HCT116 (cell line): ENCODE results near the gene C10orf105. TPM values are rescaled to one million over a fixed set of nuclear protein-coding genes. Genes with fewer than 3 reads are reported as not detected.

ENCODE experiments used
- ATAC-seq: fragments of 200-7000 bp; cut with Tn5 transposase; 2 replicates; pipeline ENCODE4 v1.9.1; 2020; ENCODE audit warnings: mild to moderate bottlenecking, moderate library complexity
- BruUV-seq: library from RNA; stranded (reverse); fragments of 400-500 nt; replicated peaks from 2 replicates; lab custom pipeline; 2021; lab: Mats Ljungman, UMichigan
- CTCF ChIA-PET: fragments of 300-600 bp; sonication (Branson Sonifier 250); formaldehyde crosslinking; loops from one replicate; lab custom pipeline; 2021; ENCODE audit warnings: antibody characterized with exemption; lab: Charles Lee
- POLR2A ChIA-PET: fragments of 300-600, 350-600 bp; sonication (Branson Sonifier 250); formaldehyde crosslinking; loops from one replicate; lab custom pipeline; 2021; ENCODE audit warnings: antibody characterized with exemption; lab: Charles Lee
- RAD21 ChIA-PET, 2 experiments: fragments of 300-600 bp; sonication (Branson Sonifier 250); formaldehyde crosslinking; loops; one replicate each; lab custom pipeline; 2023; ENCODE audit warnings: low total read pairs in 2 of 2; ENCODE audit not compliant: uncharacterized antibody in 2 of 2, unreplicated experiment in 2 of 2, low non-redundant PET in 1 of 2; lab: Charles Lee
- DNase-seq: peaks from one replicate; pipeline ENCODE4 v3.0.0-alpha.2; 2010; ENCODE audit warnings: low read depth, low spot score
- H2AFZ ChIP-seq: fragments of 200-600 bp; shearing (Covaris generic), sonication (generic); 2 replicates; pipeline ENCODE4 v1.6.1; 2017; ENCODE audit warnings: low read depth, mixed run types, mixed read lengths, antibody characterized with exemption, low read length; ENCODE audit not compliant: poor library complexity, severe bottlenecking
- H3K27ac ChIP-seq: 2 replicates; pipeline ENCODE4 v1.5.1; 2012; ENCODE audit warnings: low read depth, low read length
- H3K27me3 ChIP-seq: fragments of 200-600 bp; sonication (generic); 2 replicates; pipeline ENCODE4 v1.6.1; 2016; ENCODE audit warnings: mixed run types, low read length, mixed read lengths; ENCODE audit not compliant: insufficient read depth
- H3K36me3 ChIP-seq, 2 experiments: fragments of 200-500 bp in 1 of 2; fragments of 200-600 bp in 1 of 2; sonication (Bioruptor generic) in 1 of 2; sonication (generic) in 1 of 2; 2 replicates each; pipeline versions ENCODE4 v1.5.1 to v1.6.1; 2014 to 2016; ENCODE audit warnings: low read length in 2 of 2, inconsistent platforms in 1 of 2, mixed read lengths in 1 of 2, mixed run types in 1 of 2; ENCODE audit not compliant: insufficient read depth in 2 of 2, control insufficient read depth in 1 of 2
- H3K4me1 ChIP-seq, 2 experiments: fragments of 200-600 bp in 1 of 2; sonication (generic) in 1 of 2; 2 replicates each; pipeline versions ENCODE4 v1.5.1 to v1.6.1; 2012 to 2017; ENCODE audit warnings: low read length in 2 of 2, inconsistent platforms in 1 of 2, mild to moderate bottlenecking in 1 of 2, mixed read lengths in 1 of 2, mixed run types in 1 of 2, moderate library complexity in 1 of 2; ENCODE audit not compliant: insufficient read depth in 2 of 2, control insufficient read depth in 1 of 2
- H3K4me2 ChIP-seq: fragments of 200-600 bp; sonication (generic); 2 replicates; pipeline ENCODE4 v1.6.1; 2017; ENCODE audit warnings: mixed run types, low read length, mixed read lengths
- H3K4me3 ChIP-seq, 2 experiments: fragments of 200-600 bp in 1 of 2; sonication (generic) in 1 of 2; replicated peaks in 1 of 2; 2 replicates each; pipeline ENCODE4 v1.5.1; 2011 to 2016; ENCODE audit warnings: low read length in 2 of 2, control low read depth in 1 of 2, low read depth in 1 of 2, mild to moderate bottlenecking in 1 of 2, mixed read lengths in 1 of 2, mixed run types in 1 of 2
- H3K79me2 ChIP-seq: fragments of 200-600 bp; sonication (generic); 2 replicates; pipeline ENCODE4 v1.6.1; 2017; ENCODE audit warnings: mild to moderate bottlenecking, mixed run types, low read length, moderate library complexity, mixed read lengths; ENCODE audit not compliant: insufficient read depth
- H3K9ac ChIP-seq: fragments of 200-600 bp; sonication (generic); 2 replicates; pipeline ENCODE4 v1.6.1; 2016; ENCODE audit warnings: low read length, mixed read lengths
- H3K9me2 ChIP-seq: fragments of 200-600 bp; sonication (generic), shearing (Covaris generic); 2 replicates; pipeline ENCODE4 v1.6.1; 2017; ENCODE audit warnings: mixed run types, mild to moderate bottlenecking, moderate library complexity; ENCODE audit not compliant: insufficient read depth
- H3K9me3 ChIP-seq, 2 experiments: fragments of 200-500 bp in 1 of 2; fragments of 200-600 bp in 1 of 2; sonication (Bioruptor generic) in 1 of 2; sonication (generic) in 1 of 2; 2 replicates each; pipeline ENCODE4 v1.6.1; 2014 to 2017; ENCODE audit warnings: low read length in 2 of 2, mixed read lengths in 2 of 2, inconsistent platforms in 1 of 2, low read depth in 1 of 2, mild to moderate bottlenecking in 1 of 2, mixed run types in 1 of 2, moderate library complexity in 1 of 2; ENCODE audit not compliant: control insufficient read depth in 1 of 2, insufficient read depth in 1 of 2
- H4K20me1 ChIP-seq: fragments of 200-600 bp; sonication (generic), shearing (Covaris generic); 2 replicates; pipeline ENCODE4 v1.6.1; 2017; ENCODE audit warnings: mixed run types, mild to moderate bottlenecking, moderate library complexity; ENCODE audit not compliant: insufficient read depth
- ATF3 ChIP-seq: IDR thresholded peaks from 2 replicates; pipeline ENCODE4 v1.6.1; 2012
- CBX3 ChIP-seq: IDR thresholded peaks from 2 replicates; pipeline ENCODE4 v1.6.1; 2012; ENCODE audit warnings: low read depth
- CEBPB ChIP-seq: IDR thresholded peaks from 2 replicates; pipeline ENCODE4 v1.6.1; 2012; ENCODE audit warnings: low read depth
- EGR1 ChIP-seq: IDR thresholded peaks from 2 replicates; pipeline ENCODE4 v1.6.1; 2012; ENCODE audit warnings: low read depth
- ELF1 ChIP-seq: IDR thresholded peaks from 2 replicates; pipeline ENCODE4 v1.6.1; 2012; ENCODE audit warnings: low read depth, borderline replicate concordance
- EZH2 ChIP-seq: fragments of 200-600 bp; sonication (generic); IDR thresholded peaks from 2 replicates; pipeline ENCODE4 v1.6.1; 2017; ENCODE audit warnings: antibody characterized with exemption, mixed run types
- FOSL1 ChIP-seq: IDR thresholded peaks from 2 replicates; pipeline ENCODE4 v1.6.1; 2012; ENCODE audit warnings: low read depth
- MAX ChIP-seq: IDR thresholded peaks from 2 replicates; pipeline ENCODE4 v1.6.1; 2012
- RAD21 ChIP-seq: IDR thresholded peaks from 2 replicates; pipeline ENCODE4 v1.6.1; 2012; ENCODE audit warnings: low read depth, mild to moderate bottlenecking
- SIN3A ChIP-seq: IDR thresholded peaks from 2 replicates; pipeline ENCODE4 v1.6.1; 2012; ENCODE audit warnings: low read depth
- SP1 ChIP-seq: IDR thresholded peaks from 2 replicates; pipeline ENCODE4 v1.6.1; 2012; ENCODE audit warnings: low read depth
- TCF7L2 ChIP-seq: IDR thresholded peaks from 2 replicates; pipeline ENCODE4 v1.7.0; 2011; ENCODE audit warnings: borderline replicate concordance, inconsistent platforms; ENCODE audit not compliant: insufficient read depth, insufficient read length; ENCODE audit errors: extremely low read depth
- YY1 ChIP-seq: IDR thresholded peaks from 2 replicates; pipeline ENCODE4 v1.6.1; 2011; ENCODE audit warnings: low read length, low read depth, moderate library complexity, mild to moderate bottlenecking; ENCODE audit not compliant: insufficient replicate concordance; ENCODE audit errors: extremely low read depth
- ZFX ChIP-seq: fragments of 450-650 bp; IDR thresholded peaks from 2 replicates; pipeline ENCODE4 v1.6.1; 2017
- intact Hi-C: fragments of 100-400 bp; cut with micrococcal nuclease; formaldehyde crosslinking; loops from 2 replicates; pipeline ENCODE4 v1.10.0; 2022
- total RNA-seq: library from RNA; stranded (reverse); gene quantifications from one replicate; pipeline ENCODE4 v1.2.1, GENCODE V29; 2021; ENCODE audit not compliant: unreplicated experiment

The C10orf105 gene
- total RNA-seq, 1 experiment from 2014 or later, result not detected

- no peak for TF ChIP-seq ATF3
Measured at GRCh38 chr10:71763352-71764127, 44.0 kb upstream of the C10orf105 start (continued).

- H3K79me2 ChIP-seq, result 0 out of 2 replicates have a peak, but pooled peaks cover 3% of the 10 kb centered on the region
- no peak for DNase-seq
- no peaks in the 10 kb centered on the region for H4K20me1 ChIP-seq
- TF ChIP-seq ATF3 (no peak), SIN3A (no peak), RAD21 (no peak), EZH2 (no peak), TCF7L2 (no peak), ELF1 (no peak), MAX (no peak), YY1 (no peak), EGR1 (no peak), ZFX (no peak), CBX3 (no peak), FOSL1 (no peak), CEBPB (no peak), SP1 (no peak)
- no peaks in the 10 kb centered on the region for H3K9me2 ChIP-seq
- H3K4me3 ChIP-seq, result no peak overlapping the region
- POLR2A ChIA-PET, result interaction anchor here (1.0 kb wide), 1 partner anchor 11 kb away, joined by 3 read pairs; the partner anchor contains the start of gene VSIR
- intact Hi-C loops, result no loop called here
- ATAC-seq, result no peak
- H2AFZ ChIP-seq, result no peak overlapping the region
- no peak overlapping the region; the same call in 1 of the 2 replicates for H3K4me2 ChIP-seq
- peaks cover 39 to 83% of the 10 kb centered on the region in 2 experiments for H3K4me1 ChIP-seq
- no peaks in the 10 kb centered on the region for H3K36me3 ChIP-seq
- H3K27ac ChIP-seq, result no peak overlapping the region
- no peaks in the 10 kb centered on the region for H3K9me3 ChIP-seq
- no peaks in the 10 kb centered on the region for H3K27me3 ChIP-seq
- CTCF ChIA-PET, result no interaction called here
- H3K9ac ChIP-seq, result no peak overlapping the region
- BruUV-seq, result no TSS peak
- RAD21 ChIA-PET, result no interaction called here
Measured at GRCh38 chr10:71762324-71762723, 42.7 kb upstream of the C10orf105 start.
